GM06990 (cell line): Measurements from ENCODE around the gene FAM20C.

Experiments used
- DNase-seq: peaks from one replicate; pipeline ENCODE4 v3.0.0-alpha.2; 2011; ENCODE audit not compliant: insufficient read length; ENCODE audit errors: extremely low read depth
- H3K27me3 ChIP-seq: replicated peaks from 2 replicates; pipeline ENCODE4 v1.6.0; 2011; ENCODE audit warnings: low read length; ENCODE audit not compliant: control insufficient read depth, insufficient read depth
- H3K36me3 ChIP-seq: 2 replicates; pipeline ENCODE4 v1.5.1; 2011; ENCODE audit warnings: low read length; ENCODE audit not compliant: control insufficient read depth, insufficient read depth
- H3K4me3 ChIP-seq: replicated peaks from 2 replicates; pipeline ENCODE4 v1.5.1; 2011; ENCODE audit warnings: low read depth, mild to moderate bottlenecking, control low read depth, low read length
- TF ChIP-seq, protein P1 (sequence below): IDR thresholded peaks from 2 replicates; pipeline ENCODE4 v1.5.1; 2011; ENCODE audit warnings: low read length, control low read depth, mild to moderate bottlenecking, inconsistent platforms; ENCODE audit not compliant: insufficient read depth, poor library complexity, severe bottlenecking

The FAM20C gene

GRCh38 chr7:250523-250922, 58.2 kb downstream of the FAM20C start:
- H3K27me3 ChIP-seq: no peaks in the 10 kb centered on the region
- no peaks in the 10 kb centered on the region for H3K36me3 ChIP-seq
- TF ChIP-seq, protein P1, sequence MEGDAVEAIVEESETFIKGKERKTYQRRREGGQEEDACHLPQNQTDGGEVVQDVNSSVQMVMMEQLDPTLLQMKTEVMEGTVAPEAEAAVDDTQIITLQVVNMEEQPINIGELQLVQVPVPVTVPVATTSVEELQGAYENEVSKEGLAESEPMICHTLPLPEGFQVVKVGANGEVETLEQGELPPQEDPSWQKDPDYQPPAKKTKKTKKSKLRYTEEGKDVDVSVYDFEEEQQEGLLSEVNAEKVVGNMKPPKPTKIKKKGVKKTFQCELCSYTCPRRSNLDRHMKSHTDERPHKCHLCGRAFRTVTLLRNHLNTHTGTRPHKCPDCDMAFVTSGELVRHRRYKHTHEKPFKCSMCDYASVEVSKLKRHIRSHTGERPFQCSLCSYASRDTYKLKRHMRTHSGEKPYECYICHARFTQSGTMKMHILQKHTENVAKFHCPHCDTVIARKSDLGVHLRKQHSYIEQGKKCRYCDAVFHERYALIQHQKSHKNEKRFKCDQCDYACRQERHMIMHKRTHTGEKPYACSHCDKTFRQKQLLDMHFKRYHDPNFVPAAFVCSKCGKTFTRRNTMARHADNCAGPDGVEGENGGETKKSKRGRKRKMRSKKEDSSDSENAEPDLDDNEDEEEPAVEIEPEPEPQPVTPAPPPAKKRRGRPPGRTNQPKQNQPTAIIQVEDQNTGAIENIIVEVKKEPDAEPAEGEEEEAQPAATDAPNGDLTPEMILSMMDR: no peak
- no peak overlapping the region for H3K4me3 ChIP-seq
- no peak for DNase-seq

- Histone ChIP-seq H3K27me3 (no peaks in the 10 kb centered on the region), H3K4me3 (no peak overlapping the region), H3K36me3 (no peaks in the 10 kb centered on the region)
- DNase-seq: no peak
- TF ChIP-seq, protein P1: no peak
Measured at GRCh38 chr7:251005-251404, 58.6 kb downstream of the FAM20C start.

DNA sequence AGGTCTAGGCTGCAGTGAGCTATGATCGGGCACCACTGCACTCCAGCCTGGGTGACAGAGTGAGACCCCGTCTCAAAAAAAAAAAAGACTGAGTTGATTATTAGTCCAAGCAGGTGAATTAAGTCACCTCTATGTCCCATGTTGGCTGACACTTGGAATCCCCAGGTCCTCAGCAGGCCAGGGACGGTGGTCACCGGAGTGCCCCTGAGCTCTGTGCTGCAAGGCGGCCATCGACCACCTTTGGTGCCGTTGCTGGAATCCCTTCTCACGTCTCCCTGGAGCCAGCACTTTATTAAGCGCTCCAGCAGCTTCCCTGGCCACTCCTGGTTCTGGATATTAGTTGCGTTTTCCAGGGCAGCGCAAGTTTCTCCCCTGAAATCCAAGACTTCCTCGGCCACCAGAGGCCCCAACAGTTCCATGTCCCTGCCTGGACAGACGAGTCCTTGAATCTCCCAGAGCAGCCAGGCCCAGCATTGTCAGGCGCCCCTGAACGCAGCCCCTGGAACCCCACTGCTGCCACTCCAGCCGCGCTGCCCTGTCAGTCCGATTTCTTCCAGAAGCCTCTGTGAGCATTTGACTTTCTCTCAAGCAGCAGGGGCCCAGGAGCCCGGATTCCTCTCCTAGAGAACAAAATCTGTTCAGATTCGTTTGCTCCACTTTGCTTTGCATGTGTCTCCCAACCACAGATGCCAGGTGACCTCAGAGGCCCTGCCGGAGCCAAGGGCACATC, 59.2 kb downstream of the FAM20C start:
- TF ChIP-seq, protein P1: no peak
- DNase-seq: no peak
- no peaks in the 10 kb centered on the region for H3K27me3 ChIP-seq
- no peaks in the 10 kb centered on the region for H3K36me3 ChIP-seq
- no peak overlapping the region for H3K4me3 ChIP-seq

DNA sequence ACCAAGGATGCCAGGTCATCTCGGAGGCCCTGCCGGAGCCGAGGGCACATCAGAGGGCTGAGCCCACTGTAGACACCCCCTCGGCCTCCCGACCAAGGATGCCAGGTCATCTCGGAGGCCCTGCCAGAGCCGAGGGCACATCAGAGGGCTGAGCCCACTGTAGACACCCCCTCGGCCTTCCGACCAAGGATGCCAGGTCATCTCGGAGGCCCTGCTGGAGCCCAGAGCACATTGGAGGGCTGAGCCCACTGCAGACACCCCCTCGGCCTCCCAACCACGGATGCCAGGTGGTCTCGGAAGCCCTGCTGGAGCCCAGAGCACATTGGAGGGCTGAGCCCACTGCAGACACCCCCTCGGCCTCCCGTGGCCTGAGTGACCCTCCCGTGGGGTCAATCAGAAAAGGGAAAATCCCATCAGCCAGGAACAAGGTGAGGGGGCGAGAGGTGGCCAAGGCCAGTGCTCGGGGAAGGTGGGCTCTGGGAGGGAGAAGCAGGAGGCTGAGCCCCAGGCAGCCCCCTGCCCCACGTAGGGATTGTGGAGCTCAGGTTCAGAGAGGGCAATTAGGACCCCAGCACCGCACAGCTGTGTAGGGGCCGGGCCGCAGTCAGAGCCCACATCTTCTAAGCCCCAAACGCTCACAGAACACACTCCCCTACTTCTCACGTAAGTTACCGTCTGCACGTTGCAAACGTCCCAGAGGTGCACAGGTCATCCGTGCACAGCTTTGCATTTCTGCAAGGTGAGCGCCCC, 60.0 kb downstream of the FAM20C start:
- DNase-seq: no peak
- no peaks in the 10 kb centered on the region for H3K27me3 ChIP-seq
- H3K4me3 ChIP-seq: no peak overlapping the region
- TF ChIP-seq, protein P1: no peak
- H3K36me3 ChIP-seq: no peaks in the 10 kb centered on the region

GRCh38 chr7:252981-253380, 60.6 kb downstream of the FAM20C start:
- no peak for DNase-seq
- Histone ChIP-seq H3K27me3 (no peaks in the 10 kb centered on the region), H3K36me3 (no peaks in the 10 kb centered on the region), H3K4me3 (no peak overlapping the region)
- TF ChIP-seq, protein P1: no peak
